ENCODE data around the gene COPS6. TPM values are rescaled to one million over a fixed set of nuclear protein-coding genes. Genes with fewer than 3 reads are reported as not detected.

Gene COPS6
- 35.7 and 53.5 TPM in 2 replicates for total RNA-seq

DNA sequence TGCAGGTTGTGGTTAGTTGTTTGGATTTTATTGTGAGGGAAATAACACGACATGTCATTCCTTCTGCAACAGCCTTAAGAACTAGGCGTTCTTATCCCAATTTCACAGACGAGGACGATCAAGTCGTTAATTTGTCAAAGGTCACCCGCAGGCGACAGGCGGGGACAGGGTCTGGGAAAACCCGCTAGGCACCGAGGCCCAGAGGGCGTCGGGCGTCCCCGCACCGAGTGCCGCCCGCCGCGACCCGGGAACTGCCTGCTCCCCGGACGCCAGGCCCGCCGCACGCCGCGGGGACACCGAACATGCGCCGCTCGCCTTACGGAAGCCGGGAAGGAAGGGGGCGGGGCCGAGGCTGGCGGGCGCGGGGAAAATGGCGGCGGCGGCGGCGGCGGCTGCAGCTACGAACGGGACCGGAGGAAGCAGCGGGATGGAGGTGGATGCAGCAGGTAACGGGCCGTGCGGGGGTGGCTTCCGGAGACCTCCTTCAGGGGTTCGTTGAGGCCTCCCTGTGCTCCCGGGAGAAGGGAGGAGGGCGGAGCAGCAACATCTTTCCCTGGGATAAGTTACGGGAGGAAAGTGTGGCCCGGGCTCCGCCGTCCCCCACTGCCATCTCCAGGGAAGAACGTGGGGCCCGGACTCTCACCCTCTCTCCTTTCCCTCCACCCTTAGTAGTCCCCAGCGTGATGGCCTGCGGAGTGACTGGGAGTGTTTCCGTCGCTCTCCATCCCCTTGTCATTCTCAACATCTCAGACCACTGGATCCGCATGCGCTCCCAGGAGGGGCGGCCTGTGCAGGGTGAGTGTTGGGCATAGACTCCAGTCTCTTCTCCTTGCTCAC, at the start of gene COPS6:
COPS6 (plus strand) TSS at position 349 of the 837 bp plus-strand sequence; CDS start at position 371, 22 bp downstream.

DNA sequence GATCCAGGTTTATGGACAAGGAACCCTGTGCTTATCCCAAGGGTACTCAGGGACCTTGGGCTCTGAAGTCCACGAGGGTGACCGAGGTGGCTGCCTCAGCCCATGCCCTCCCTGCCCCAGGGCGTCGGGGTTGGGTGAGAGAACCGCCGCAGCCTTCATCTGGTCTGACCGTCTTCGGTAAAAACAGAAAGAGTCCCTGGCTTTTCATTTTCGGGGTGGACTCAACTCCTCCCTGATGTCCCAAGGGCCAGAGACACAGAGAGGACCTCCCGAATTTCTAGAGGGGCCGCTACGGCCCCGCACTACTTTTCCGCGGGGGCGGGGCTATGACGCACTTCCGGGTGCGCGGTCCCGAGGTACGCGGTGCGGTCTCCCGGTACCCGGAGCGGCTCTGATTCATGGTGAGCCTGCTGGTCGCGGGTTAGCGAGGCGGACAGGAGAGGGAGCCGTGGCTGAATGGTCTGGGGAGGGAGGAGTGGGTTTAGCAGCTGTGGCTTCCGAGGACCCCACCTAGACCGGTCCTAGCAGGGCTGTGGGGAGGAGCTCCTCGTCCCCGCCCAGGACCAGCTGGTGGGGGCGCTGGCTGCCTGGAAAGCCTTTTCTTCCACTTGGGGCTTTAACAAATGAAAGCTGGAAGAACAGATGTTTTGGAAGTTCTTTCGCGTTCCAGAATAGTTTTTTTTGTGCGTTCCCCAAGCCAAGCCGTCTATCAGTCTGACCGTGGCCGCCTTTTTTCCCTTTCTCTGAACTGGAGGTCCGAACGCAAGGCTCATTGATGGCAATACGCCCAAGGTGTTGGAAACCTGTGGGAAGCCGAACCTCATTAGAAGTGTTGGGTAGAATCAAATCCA, 39.1 kb upstream of the COPS6 start, which contains the start of gene ZSCAN21:
ZSCAN21 (plus strand) TSS at position 334 of the 851 bp plus-strand sequence. CDS start 7,233 bp downstream, outside the sequence.

DNA sequence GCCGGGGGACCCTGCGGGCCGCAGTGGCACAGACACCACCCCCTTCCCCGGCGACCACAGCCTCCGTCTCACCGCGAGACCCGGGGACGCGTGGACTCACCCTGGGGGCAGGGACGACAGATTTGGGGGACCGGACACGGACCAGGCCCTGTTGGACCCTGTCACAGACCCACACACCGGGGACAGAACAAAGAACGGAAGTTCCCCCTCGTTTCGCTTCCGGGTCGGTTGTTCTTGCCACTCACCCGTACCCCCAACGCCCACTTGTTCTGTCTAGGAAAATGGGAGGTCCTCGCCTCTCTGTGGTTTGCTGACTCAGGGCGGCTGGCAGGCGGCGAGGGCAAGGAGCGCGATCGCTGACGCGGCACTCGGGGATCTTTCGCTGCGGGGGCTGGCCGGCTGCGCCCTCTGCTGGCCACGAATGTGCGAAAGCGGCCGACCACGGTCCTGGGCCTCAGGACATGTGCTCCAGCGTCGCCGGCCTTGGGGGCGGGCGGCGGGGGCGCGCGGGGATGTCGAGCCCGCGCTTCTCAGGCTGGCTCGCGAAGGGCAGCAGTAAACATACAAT, 7.2 kb upstream of the COPS6 start, which contains the start of gene ZNF3:
ZNF3 (minus strand) TSS at position 189 of the 568 bp plus-strand sequence. CDS start 4,366 bp downstream, outside the sequence.

DNA sequence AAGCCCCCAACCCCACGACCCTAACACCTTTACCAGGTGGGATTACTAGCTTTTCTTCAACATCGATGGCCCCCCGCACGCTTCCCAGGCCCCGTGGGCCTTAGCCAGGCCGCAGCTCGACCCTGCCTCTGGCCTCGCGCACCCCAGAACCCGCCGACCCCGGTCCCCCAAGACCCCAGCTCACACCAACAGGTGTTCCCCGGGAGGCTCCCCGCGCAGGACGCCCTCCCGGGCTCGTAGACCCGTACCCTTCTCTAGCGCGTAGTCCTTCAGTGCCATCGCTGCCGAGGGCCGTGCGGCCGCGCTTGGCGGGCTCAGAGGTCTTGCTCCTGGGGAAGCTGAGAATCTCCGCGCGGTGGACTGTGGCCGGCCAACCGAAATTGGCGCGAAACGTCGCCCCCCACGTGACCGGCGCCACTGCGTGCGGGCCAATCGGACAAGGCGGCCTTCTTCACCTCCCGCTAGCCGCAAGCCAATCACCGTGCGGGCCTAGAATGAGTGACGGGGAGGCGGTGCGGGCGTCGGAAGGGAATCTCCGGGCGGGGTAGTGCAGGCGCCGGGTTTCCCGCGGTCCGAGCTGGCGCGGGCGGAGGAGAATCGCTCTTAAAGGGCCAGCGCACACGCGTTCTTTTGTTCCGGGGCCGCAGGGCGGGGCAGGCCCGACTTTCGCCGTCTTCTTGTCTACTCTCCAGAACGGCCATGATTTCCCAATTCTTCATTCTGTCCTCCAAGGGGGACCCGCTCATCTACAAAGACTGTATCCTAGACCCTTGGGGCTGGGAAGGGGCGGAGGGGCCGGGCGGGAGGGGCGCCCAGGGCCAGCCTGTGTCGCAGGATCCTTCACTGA, 12.5 kb downstream of the COPS6 start, which contains the start of the genes AP4M1 and MCM7:
AP4M1 (plus strand) TSS at position 628 of the 847 bp plus-strand sequence; CDS start at position 700, 72 bp downstream.
MCM7 (minus strand) TSS at position 382 of the 847 bp plus-strand sequence; CDS start at position 279, 103 bp downstream.

DNA sequence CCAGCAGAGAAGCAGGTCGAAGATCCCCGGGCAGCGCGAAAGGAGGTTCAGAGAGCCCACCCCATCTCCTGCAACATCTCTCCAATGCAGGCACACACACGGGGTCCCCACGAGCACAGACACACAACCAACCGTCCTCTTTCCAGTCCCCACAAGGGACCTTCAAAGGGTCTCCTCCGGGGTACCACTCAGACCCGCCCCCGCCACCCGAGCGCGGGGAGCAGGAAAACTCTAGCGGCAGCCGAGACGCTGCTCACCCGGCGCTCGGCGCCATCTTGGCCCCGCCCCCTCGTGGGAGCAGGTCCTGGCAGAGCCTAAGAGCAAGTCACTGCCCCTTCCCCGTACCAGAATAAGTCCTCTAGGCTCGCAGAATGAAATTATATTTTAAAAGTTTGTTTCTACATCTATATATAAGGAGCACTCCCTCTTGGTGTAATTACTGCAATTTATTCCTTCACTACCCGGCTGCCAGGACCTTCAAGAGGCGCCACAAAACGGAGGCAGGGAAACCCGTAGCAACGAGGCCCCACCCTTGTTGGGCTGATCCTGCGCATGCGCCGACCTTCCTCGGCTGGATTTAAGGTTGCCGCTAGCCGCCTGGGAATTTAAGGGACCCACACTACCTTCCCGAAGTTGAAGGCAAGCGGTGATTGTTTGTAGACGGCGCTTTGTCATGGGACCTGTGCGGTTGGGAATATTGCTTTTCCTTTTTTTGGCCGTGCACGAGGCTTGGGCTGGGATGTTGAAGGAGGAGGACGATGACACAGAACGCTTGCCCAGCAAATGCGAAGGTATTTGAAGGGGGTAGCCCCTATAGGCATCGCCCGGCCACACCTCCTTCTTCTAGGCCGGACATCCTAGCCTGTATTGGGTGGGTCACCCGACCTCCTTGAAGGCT, 30.6 kb downstream of the COPS6 start, which contains the start of the genes CNPY4 and TAF6:
CNPY4 (plus strand) TSS at position 563 of the 898 bp plus-strand sequence; CDS start at position 674, 111 bp downstream.
TAF6 (minus strand) TSS at position 287 of the 898 bp plus-strand sequence. CDS start 5,149 bp downstream, outside the sequence.

DNA sequence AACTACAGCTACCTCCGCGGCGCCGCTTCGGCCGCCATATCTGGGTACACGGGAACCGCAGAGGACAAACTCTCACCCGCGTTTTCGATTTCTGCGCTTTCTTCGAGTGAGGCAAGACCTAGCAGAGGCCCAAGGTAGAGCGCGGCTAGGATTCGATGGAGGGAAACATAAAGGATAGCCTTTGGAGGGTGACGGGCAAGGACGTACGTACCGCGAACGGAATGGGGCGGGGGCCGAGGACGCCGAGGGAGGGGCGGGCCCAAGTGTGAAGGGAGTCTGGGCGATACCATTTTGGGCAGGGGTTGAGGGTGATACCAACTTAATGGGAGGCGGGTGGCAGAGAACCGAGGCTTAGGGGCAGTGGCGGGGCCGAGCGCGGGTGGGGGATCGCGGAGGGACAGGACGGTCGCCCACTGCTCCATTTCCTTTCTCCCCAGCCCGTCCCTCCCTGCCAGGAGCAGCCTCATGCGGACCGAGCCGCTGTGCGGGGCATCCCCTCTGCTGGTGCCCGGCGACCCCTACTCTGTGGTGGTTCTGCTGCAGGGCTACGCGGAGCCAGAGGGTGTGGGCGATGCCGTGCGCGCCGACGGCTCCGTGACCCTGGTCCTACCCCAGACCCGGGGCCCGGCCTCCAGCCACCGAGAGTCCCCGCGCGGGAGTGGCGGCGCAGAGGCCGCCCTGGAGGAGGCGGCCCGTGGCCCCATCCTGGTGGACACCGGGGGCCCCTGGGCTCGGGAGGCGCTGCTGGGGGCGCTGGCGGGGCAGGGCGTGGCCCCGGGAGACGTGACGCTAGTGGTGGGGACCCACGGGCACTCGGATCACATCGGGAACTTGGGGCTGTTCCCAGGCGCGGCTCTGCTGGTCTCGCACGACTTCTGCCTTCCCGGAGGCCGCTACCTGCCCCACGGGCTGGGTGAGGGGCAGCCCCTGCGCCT, 38.4 kb downstream of the COPS6 start, which contains the start of gene MBLAC1:
MBLAC1 (plus strand) TSS at position 37 of the 935 bp plus-strand sequence; CDS start at position 466, 429 bp downstream.

Other genes starting within 250 kb of the COPS6 start
- not detected in 2 replicates for gene OR2AE1, start 211.9 kb upstream of the COPS6 start, total RNA-seq
- gene TRIM4, start 169.4 kb upstream of the COPS6 start, total RNA-seq = 21.4 and 40.1 TPM in 2 replicates
- gene GJC3, start 159.3 kb upstream of the COPS6 start, total RNA-seq = 0.24 and 0.64 TPM in 2 replicates
- 0.21 and 0.48 TPM in 2 replicates for gene AZGP1, start 112.9 kb upstream of the COPS6 start, total RNA-seq
- gene ZKSCAN1, start 73.4 kb upstream of the COPS6 start, total RNA-seq = 39.4 and 44.3 TPM in 2 replicates
- gene ZSCAN21, start 39.2 kb upstream of the COPS6 start, total RNA-seq = 7.7 and 10.9 TPM in 2 replicates
- gene ZNF3, start 7.2 kb upstream of the COPS6 start, total RNA-seq = 16.0 and 33.5 TPM in 2 replicates
- gene MCM7, start 12.4 kb downstream of the COPS6 start, total RNA-seq = 21.3 and 34.5 TPM in 2 replicates
- 16.6 and 30.6 TPM in 2 replicates for gene AP4M1, start 12.7 kb downstream of the COPS6 start, total RNA-seq
- gene TAF6, start 30.4 kb downstream of the COPS6 start, total RNA-seq = 25.8 and 34.3 TPM in 2 replicates
- 3.0 and 4.8 TPM in 2 replicates for gene CNPY4, start 30.7 kb downstream of the COPS6 start, total RNA-seq
- gene MBLAC1, start 38.0 kb downstream of the COPS6 start, total RNA-seq = 1.3 and 1.7 TPM in 2 replicates
- 55.4 and 59.5 TPM in 2 replicates for gene LAMTOR4, start 59.9 kb downstream of the COPS6 start, total RNA-seq
- gene TRAPPC14, start 69.8 kb downstream of the COPS6 start, total RNA-seq = 3.1 and 4.0 TPM in 2 replicates
- 0.43 and 0.72 TPM in 2 replicates for gene GAL3ST4, start 79.6 kb downstream of the COPS6 start, total RNA-seq
- 2.2 and 3.0 TPM in 2 replicates for gene GPC2, start 88.4 kb downstream of the COPS6 start, total RNA-seq
- 0.72 and 1.3 TPM in 2 replicates for gene STAG3, start 88.9 kb downstream of the COPS6 start, total RNA-seq
- gene PVRIG, start 131.0 kb downstream of the COPS6 start, total RNA-seq = not detected in 2 replicates
- gene SPDYE3, start 218.7 kb downstream of the COPS6 start, total RNA-seq = not detected in 2 replicates

All from tracheal epithelial cell (primary cell).